Pancreas (tissue), 10 donors: Measurements from ENCODE around the gene NAA10. TPM values are rescaled to one million over a fixed set of nuclear protein-coding genes. Genes with fewer than 3 reads are reported as not detected.

Experiments
- ATAC-seq, 4 donors: fragments of 200-7000 bp; cut with Tn5 transposase; one replicate each; pipeline versions ENCODE4 v1.8.0 to v1.9.1; 2020; ENCODE audit warnings: mild to moderate bottlenecking in 4 of 4, moderate library complexity in 4 of 4
- DNase-seq, 6 donors: peaks; one replicate each; pipeline ENCODE4 v3.0.0-alpha.2; 2020
- FAIRE-seq: peaks from 2 replicates; lab custom pipeline; 2012; peaks lifted over from hg19 to GRCh38; lab: Jason Lieb, UNC
- H3K27ac ChIP-seq, 4 donors: fragments of 200-600 bp; sonication (generic); 1 replicate in 3 of 4; 2 replicates in 1 of 4; pipeline versions ENCODE4 v1.5.0 to v1.8.0; 2020
- H3K27me3 ChIP-seq, 4 donors: fragments of 200-600 bp; one replicate each; pipeline ENCODE4 v1.8.0; 2021
- H3K36me3 ChIP-seq, 3 donors: fragments of 200-600 bp; sonication (generic) in 1 of 3; one replicate each; pipeline versions ENCODE4 v1.5.0 to v1.8.0; 2020 to 2021
- H3K4me1 ChIP-seq, 3 donors: fragments of 200-600 bp; one replicate each; pipeline ENCODE4 v1.8.0; 2021
- H3K4me3 ChIP-seq, 4 donors: fragments of 200-600 bp; sonication (generic) in 2 of 4; one replicate each; pipeline versions ENCODE4 v1.5.0 to v1.8.0; 2020 to 2021
- H3K9me3 ChIP-seq, 4 donors: fragments of 200-600 bp; one replicate each; pipeline ENCODE4 v1.8.0; 2021
- CTCF ChIP-seq, 4 donors: fragments of 200-600 bp; sonication (generic) in 3 of 4; IDR thresholded peaks; one replicate each; pipeline versions ENCODE4 v1.5.0 to v1.8.0; 2021; ENCODE audit warnings: antibody characterized with exemption in 4 of 4
- WGBS, 2 donors: extraction: QIAGEN DNeasy Blood & Tissue Kit; methylation state at CpG; one replicate each; pipeline ENCODE4 v1.1.7; 2013; 5-methylcytosine and 5-hydroxymethylcytosine counted together
- intact Hi-C, 3 donors: fragments of 100-400 bp; cut with DNase I; formaldehyde crosslinking; loops; one replicate each; pipeline versions ENCODE4 v1.11.1 to v1.14.2; 2022
- polyA plus RNA-seq, 2 donors: library from polyadenylated mRNA; stranded (reverse); fragments of 200-250 nt; gene quantifications; one replicate each; pipeline ENCODE4 v1.2.3, GENCODE V29; 2013
- total RNA-seq, 6 donors: library from RNA; stranded (reverse); fragmentation: NEBNext Ultra II Directional in 4 of 6; extraction: Animal tissue kit (Norgen Biotek cat#: 25700) in 4 of 6; gene quantifications; one replicate each; pipeline versions ENCODE4 v1.2.1 to v1.2.4, GENCODE V29; 2021 to 2023
- donor health status: healthy with polysubstance abuse.
- donor health status: DM: no; HTN: no; CAD: no; lungs with moderate emphysema.
- donor health status: DM: no; HTN: no; CAD: no.
- donor health status: control.
- donor health status: control.
- donor health status: Bipolar disorder and iron deficiency.
- donor health status: DM: yes; HTN: yes; CAD: no.
- donor health status: DM: no; HTN: no; CAD: no.
- donor health status: DM: no; HTN: no; CAD: no.
- donor health status: DM: yes; HTN: yes; CAD: no.

Gene NAA10
- total and polyA plus RNA-seq, 8 donors, result 24.5 to 115 (median 44.7) TPM

- intact Hi-C loops, result no loop called here
- ATAC-seq (no peak), DNase-seq (peak in 1 of 6 donors; percentile 8), FAIRE-seq (no peak)
- no peak for TF ChIP-seq CTCF (IDR thresholded peaks at IDR 0.05)
- Histone ChIP-seq H3K9me3 (no peaks in the 10 kb centered on the region), H3K27ac (no peak overlapping the region), H3K36me3 (no peaks in the 10 kb centered on the region), H3K4me3 (no peak overlapping the region), H3K4me1 (no peaks in the 10 kb centered on the region), H3K27me3 (peaks cover 0 to 8% (median 0%) of the 10 kb centered on the region in 4 donors)
- WGBS, 2 donors, result 37 to 63% methylated on average over 8 of the region's 8 CpGs
Measured at GRCh38 chrX:153901753-153902140, 33.1 kb downstream of the NAA10 start.

- DNase-seq, result peak in 2 of 6 donors; percentile 28 to 50
- TF ChIP-seq CTCF (IDR thresholded peaks at IDR 0.05), result no peak
- intact Hi-C loops, result no loop called here
- Histone ChIP-seq H3K36me3 (no peaks in the 10 kb centered on the region), H3K4me1 (no peaks in the 10 kb centered on the region), H3K27ac (no peak overlapping the region), H3K27me3 (peaks cover 0 to 10% (median 0%) of the 10 kb centered on the region in 4 donors), H3K9me3 (no peaks in the 10 kb centered on the region), H3K4me3 (no peak overlapping the region)
- no peak for FAIRE-seq
- peak in 3 of 4 donors; percentile 53 to 77 (median 73) for ATAC-seq
- 32 to 52% methylated on average over 26 of the region's 26 CpGs for WGBS, 2 donors
Measured at GRCh38 chrX:153900831-153901752, 33.7 kb downstream of the NAA10 start.

- no peak for FAIRE-seq
- TF ChIP-seq CTCF (IDR thresholded peaks at IDR 0.05), result no peak
Measured at GRCh38 chrX:153897899-153898298, 36.9 kb downstream of the NAA10 start.

DNA sequence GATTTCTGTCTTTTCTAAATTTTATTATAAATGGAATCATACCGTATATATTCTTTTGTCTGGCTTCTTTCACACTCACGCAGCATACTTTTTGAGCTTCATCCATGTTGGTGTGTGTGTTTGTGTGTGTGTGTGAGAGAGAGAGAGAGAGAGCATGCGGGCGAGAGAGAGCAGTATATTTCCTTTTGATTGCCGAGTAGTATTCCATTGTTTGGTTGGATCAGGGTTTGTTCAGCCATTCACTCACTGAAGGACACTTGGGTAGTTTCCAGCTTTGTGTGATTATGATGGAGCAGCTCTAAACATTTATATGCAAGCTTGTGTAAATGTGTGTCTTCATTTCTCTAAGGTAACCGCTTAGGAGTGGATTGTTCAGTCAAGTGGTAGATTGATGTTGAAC lies 45.7 kb downstream of the NAA10 start:
- no peak for DNase-seq
- no peak for FAIRE-seq
- Histone ChIP-seq H3K27ac (no peak overlapping the region), H3K4me3 (no peak overlapping the region), H3K36me3 (no peaks in the 10 kb centered on the region), H3K27me3 (peaks cover 2 to 21% (median 14%) of the 10 kb centered on the region in 4 donors), H3K4me1 (no peaks in the 10 kb centered on the region), H3K9me3 (no peaks in the 10 kb centered on the region)
- intact Hi-C loops, result no loop called here
- no peak for ATAC-seq
- no peak for TF ChIP-seq CTCF (IDR thresholded peaks at IDR 0.05)
- 78 to 89% methylated on average over 6 of the region's 6 CpGs for WGBS, 2 donors

More at GRCh38 chrX:153897899-153898298, 36.9 kb downstream of the NAA10 start:
- DNase-seq (no peak), ATAC-seq (no peak)
- Histone ChIP-seq H3K9me3 (no peaks in the 10 kb centered on the region), H3K36me3 (no peaks in the 10 kb centered on the region), H3K4me3 (no peak overlapping the region), H3K4me1 (no peaks in the 10 kb centered on the region), H3K27me3 (peaks cover 0 to 13% (median 3%) of the 10 kb centered on the region in 4 donors), H3K27ac (no peak overlapping the region)
- intact Hi-C loops, result no loop called here

DNA sequence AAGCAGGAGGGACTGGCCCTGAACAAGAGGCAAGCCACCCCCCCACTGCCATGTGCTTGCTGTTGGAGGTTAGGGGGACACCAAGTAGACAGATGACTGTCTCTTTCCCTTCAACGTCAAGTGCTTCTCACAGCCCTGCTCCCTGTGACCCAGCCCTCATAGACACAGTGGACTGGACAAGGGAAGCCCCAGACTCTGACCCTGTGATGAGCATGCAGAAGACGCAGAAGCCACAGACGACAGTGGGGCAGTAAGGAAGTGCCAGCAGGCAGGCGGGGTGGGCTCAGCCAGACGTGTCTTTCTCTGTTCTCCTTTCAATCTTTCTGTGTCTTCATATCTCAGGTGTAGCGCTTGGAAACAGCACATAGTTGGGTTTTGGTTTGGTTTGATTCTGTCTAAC lies 46.5 kb downstream of the NAA10 start:
- no peaks in the 10 kb centered on the region for H3K36me3 ChIP-seq
- no peak for ATAC-seq
- H3K27ac ChIP-seq, result no peak overlapping the region
- H3K9me3 ChIP-seq, result no peaks in the 10 kb centered on the region
- no peak for TF ChIP-seq CTCF (IDR thresholded peaks at IDR 0.05)
- 49 to 61% methylated on average over 6 of the region's 6 CpGs for WGBS, 2 donors
- H3K27me3 ChIP-seq, result peaks cover 0 to 29% (median 14%) of the 10 kb centered on the region in 4 donors
- no peak for FAIRE-seq
- H3K4me1 ChIP-seq, result no peaks in the 10 kb centered on the region
- intact Hi-C loops, result no loop called here
- DNase-seq, result no peak
- H3K4me3 ChIP-seq, result no peak overlapping the region
